H9 (cell line): ENCODE data around the gene MIEF1. TPM values are rescaled to one million over a fixed set of nuclear protein-coding genes. Genes with fewer than 3 reads are reported as not detected.

ENCODE experiments used
- DNase-seq: peaks from one replicate; pipeline ENCODE4 v3.0.0-alpha.2; 2017
- H2AFZ ChIP-seq: one replicate; pipeline ENCODE4 v1.6.1; 2013; ENCODE audit warnings: mild to moderate bottlenecking, low read length, control low read depth, moderate library complexity
- H2AK5ac ChIP-seq: 2 replicates; pipeline ENCODE4 v1.6.1; 2013; ENCODE audit warnings: low read length, control low read depth, mixed read lengths; ENCODE audit not compliant: insufficient read length
- H2BK120ac ChIP-seq: one replicate; pipeline ENCODE4 v1.6.1; 2013; ENCODE audit warnings: low read depth, mild to moderate bottlenecking, low read length, control low read depth, inconsistent platforms; ENCODE audit not compliant: poor library complexity, severe bottlenecking
- H2BK12ac ChIP-seq: 2 replicates; pipeline ENCODE4 v1.6.1; 2013; ENCODE audit warnings: low read length, control low read depth, mixed read lengths, low read depth; ENCODE audit not compliant: insufficient read length
- H2BK15ac ChIP-seq: 2 replicates; pipeline ENCODE4 v1.6.1; 2013; ENCODE audit warnings: low read depth, low read length, control low read depth
- H2BK20ac ChIP-seq: one replicate; pipeline ENCODE4 v1.6.1; 2013; ENCODE audit warnings: low read depth, mild to moderate bottlenecking, low read length, control low read depth, inconsistent platforms; ENCODE audit not compliant: poor library complexity, severe bottlenecking
- H2BK5ac ChIP-seq: 2 replicates; pipeline ENCODE4 v1.6.1; 2013; ENCODE audit warnings: low read length, control low read depth, mixed read lengths; ENCODE audit not compliant: insufficient read length
- H3K14ac ChIP-seq: 2 replicates; pipeline ENCODE4 v1.6.1; 2013; ENCODE audit warnings: low read length, control low read depth; ENCODE audit not compliant: insufficient read depth
- H3K18ac ChIP-seq: 2 replicates; pipeline ENCODE4 v1.6.1; 2013; ENCODE audit warnings: low read depth, mild to moderate bottlenecking, mixed read lengths, low read length, control low read depth; ENCODE audit not compliant: insufficient read length
- H3K23ac ChIP-seq: 2 replicates; pipeline ENCODE4 v1.6.1; 2013; ENCODE audit warnings: low read length, control low read depth, mixed read lengths, low read depth; ENCODE audit not compliant: insufficient read length
- H3K23me2 ChIP-seq: 2 replicates; pipeline ENCODE4 v1.6.1; 2013; ENCODE audit warnings: low read depth, mild to moderate bottlenecking, mixed read lengths, low read length, control low read depth; ENCODE audit not compliant: insufficient read length, poor library complexity, severe bottlenecking
- H3K27ac ChIP-seq: 2 replicates; pipeline ENCODE4 v1.5.1; 2013; ENCODE audit warnings: low read length, control low read depth, mixed read lengths, low read depth; ENCODE audit not compliant: insufficient read length
- H3K27me3 ChIP-seq: 2 replicates; pipeline ENCODE4 v1.6.1; 2013; ENCODE audit warnings: low read length, control low read depth, inconsistent platforms; ENCODE audit not compliant: insufficient read depth
- H3K4ac ChIP-seq: 2 replicates; pipeline ENCODE4 v1.6.1; 2013; ENCODE audit warnings: low read depth, mild to moderate bottlenecking, control low read depth, inconsistent platforms, low read length, moderate library complexity
- H3K4me1 ChIP-seq: 2 replicates; pipeline ENCODE4 v1.6.1; 2013; ENCODE audit warnings: low read length, control low read depth, inconsistent platforms; ENCODE audit not compliant: insufficient read depth
- H3K4me2 ChIP-seq: 2 replicates; pipeline ENCODE4 v1.6.1; 2013; ENCODE audit warnings: low read length, control low read depth, mixed read lengths; ENCODE audit not compliant: insufficient read length, insufficient read depth
- H3K56ac ChIP-seq: 2 replicates; pipeline ENCODE4 v1.6.1; 2013; ENCODE audit warnings: low read depth, mild to moderate bottlenecking, mixed read lengths, low read length, control low read depth; ENCODE audit not compliant: insufficient read length
- H3K79me1 ChIP-seq: 2 replicates; pipeline ENCODE4 v1.6.1; 2013; ENCODE audit warnings: low read depth, mild to moderate bottlenecking, moderate library complexity, low read length, control low read depth, inconsistent platforms; ENCODE audit not compliant: insufficient read depth, poor library complexity, severe bottlenecking
- H3K79me2 ChIP-seq: 2 replicates; pipeline ENCODE4 v1.6.1; 2013; ENCODE audit warnings: low read length, control low read depth, inconsistent platforms; ENCODE audit not compliant: insufficient read depth
- H3K9ac ChIP-seq: 2 replicates; pipeline ENCODE4 v1.6.1; 2013; ENCODE audit warnings: low read length, control low read depth, mixed read lengths; ENCODE audit not compliant: insufficient read length; ENCODE audit errors: extremely low read depth
- H3K9me3 ChIP-seq: one replicate; pipeline ENCODE4 v1.6.1; 2013; ENCODE audit warnings: low read depth, low read length, inconsistent platforms; ENCODE audit not compliant: control insufficient read depth
- H3T11ph ChIP-seq: one replicate; pipeline ENCODE4 v1.6.1; 2013; ENCODE audit warnings: mild to moderate bottlenecking, low read length, control low read depth, inconsistent platforms
- H4K20me1 ChIP-seq: one replicate; pipeline ENCODE4 v1.6.1; 2013; ENCODE audit not compliant: control insufficient read depth, insufficient read length, insufficient read depth
- H4K5ac ChIP-seq: 2 replicates; pipeline ENCODE4 v1.6.1; 2013; ENCODE audit warnings: low read depth, mild to moderate bottlenecking, mixed read lengths, low read length, control low read depth; ENCODE audit not compliant: insufficient read length
- H4K8ac ChIP-seq: replicated peaks from 2 replicates; pipeline ENCODE4 v1.6.1; 2013; ENCODE audit warnings: low read length, control low read depth, mixed read lengths, low read depth; ENCODE audit not compliant: insufficient read length
- H4K91ac ChIP-seq: 2 replicates; pipeline ENCODE4 v1.6.1; 2013; ENCODE audit warnings: low read depth, mild to moderate bottlenecking, moderate library complexity, mixed read lengths, low read length, control low read depth; ENCODE audit not compliant: insufficient read length
- H3K27ac Mint-ChIP-seq, 3 experiments: 2 replicates in 2 of 3; 3 replicates in 1 of 3; pipeline ENCODE4 v1.8.0; 2020 to 2021; ENCODE audit warnings: mixed read lengths in 3 of 3, mild to moderate bottlenecking in 1 of 3, moderate library complexity in 1 of 3
- H3K27me3 Mint-ChIP-seq: 2 replicates; pipeline ENCODE4 v1.8.0; 2021; ENCODE audit warnings: low read depth, mild to moderate bottlenecking, moderate library complexity, mixed read lengths
- H3K36me3 Mint-ChIP-seq, 3 experiments: 2 replicates in 2 of 3; 3 replicates in 1 of 3; pipeline ENCODE4 v1.8.0; 2020 to 2021; ENCODE audit warnings: low read depth in 3 of 3, mixed read lengths in 3 of 3; ENCODE audit not compliant: insufficient read depth in 1 of 3
- H3K4me1 Mint-ChIP-seq, 2 experiments: 2 replicates each; pipeline ENCODE4 v1.8.0; 2020; ENCODE audit warnings: mixed read lengths in 2 of 2
- H3K4me3 Mint-ChIP-seq, 2 experiments: 2 replicates in 1 of 2; 3 replicates in 1 of 2; pipeline ENCODE4 v1.8.0; 2020 to 2021; ENCODE audit warnings: mild to moderate bottlenecking in 2 of 2, mixed read lengths in 2 of 2, moderate library complexity in 1 of 2
- H3K9me3 Mint-ChIP-seq, 2 experiments: 2 replicates in 1 of 2; 3 replicates in 1 of 2; pipeline ENCODE4 v1.8.0; 2020; ENCODE audit warnings: mild to moderate bottlenecking in 2 of 2, mixed read lengths in 2 of 2, moderate library complexity in 1 of 2
- CTCF ChIP-seq: fragments of 200-600 bp; sonication (generic); conservative IDR thresholded peaks from 3 replicates; pipeline ENCODE4 v1.8.0; 2021; ENCODE audit warnings: antibody characterized with exemption, mild to moderate bottlenecking
- WGBS: extraction: QIAGEN DNeasy Blood & Tissue Kit; methylation state at CpG from one replicate; pipeline ENCODE4 v1.1.7; 2013; ENCODE audit warnings: missing lambda C conversion rate, low lambda C conversion rate, mixed read lengths; ENCODE audit not compliant: insufficient read length; ENCODE audit errors: extremely low coverage; 5-methylcytosine and 5-hydroxymethylcytosine counted together
- total RNA-seq: library from RNA; stranded (reverse); gene quantifications from 2 replicates; pipeline ENCODE4 v1.2.1, GENCODE V29; 2021

Gene MIEF1
- total RNA-seq, 1 experiment from 2014 or later = 32.6 TPM

GRCh38 chr22:39565414-39565944 lies 63.4 kb downstream of the MIEF1 start:
- Histone ChIP-seq H3K4ac (no peak overlapping the region), H4K91ac (no peak overlapping the region), H3K23ac (no peak overlapping the region), H3K27me3 (no peaks in the 10 kb centered on the region), H3K56ac (no peak overlapping the region), H3K9me3 (no peaks in the 10 kb centered on the region), H3K27ac (no peak overlapping the region), H3K23me2 (no peaks in the 10 kb centered on the region), H3K4me2 (no peak overlapping the region), H2AFZ (no peak overlapping the region), H3K79me2 (no peaks in the 10 kb centered on the region), H2BK15ac (no peak overlapping the region), H2BK12ac (no peak overlapping the region), H2BK120ac (no peak overlapping the region), H3K14ac (no peak overlapping the region), H4K8ac (no peak overlapping the region), H3K79me1 (no peaks in the 10 kb centered on the region), H3K18ac (no peak overlapping the region), H2BK5ac (no peak overlapping the region), H2BK20ac (no peak overlapping the region), H3K4me1 (no peaks in the 10 kb centered on the region), H3T11ph (no peak overlapping the region), H3K9ac (no peak overlapping the region), H4K20me1 (no peaks in the 10 kb centered on the region), H4K5ac (peak overlapping the region; percentile 58), H2AK5ac (no peak overlapping the region)
- TF ChIP-seq CTCF = no peak
- Mint-ChIP-seq H3K27me3 (peaks cover 6% of the 10 kb centered on the region), H3K9me3 (peaks cover 7 to 8% of the 10 kb centered on the region in 2 experiments), H3K27ac (no peak overlapping the region; a peak in 1 of 7 replicates), H3K4me1 (peaks cover 0 to 6% of the 10 kb centered on the region in 2 experiments; a peak in 2 of 4 replicates), H3K4me3 (peak overlapping the region in 1 of 2 experiments; percentile 1; a peak in 1 of 5 replicates), H3K36me3 (peaks cover 0 to 5% (median 0%) of the 10 kb centered on the region in 3 experiments; a peak in 1 of 7 replicates)
- DNase-seq = no peak
- WGBS = 100% methylated on average over 4 of the region's 5 CpGs
